Inferior parietal cortex (tissue), 1 donor: ENCODE measurements around the gene ACAP1.

Experiments used
- DNase-seq: peaks from one replicate; pipeline ENCODE4 v3.0.0-alpha.2; 2016; ENCODE audit errors: extremely low spot score

Gene ACAP1

GRCh38 chr17:7384489-7385081, 48.3 kb downstream of the ACAP1 start:
- no peak for DNase-seq

- no peak for DNase-seq
These were observed 52.5 kb downstream of the ACAP1 start for GRCh38 chr17:7388856-7389255.

GRCh38 chr17:7389924-7390910, 53.9 kb downstream of the ACAP1 start:
- DNase-seq, result no peak

- no peak for DNase-seq
These were observed 55.0 kb downstream of the ACAP1 start for GRCh38 chr17:7391307-7391706.

GRCh38 chr17:7392696-7393612, 56.6 kb downstream of the ACAP1 start:
- no peak for DNase-seq

- no peak for DNase-seq
These were observed 57.5 kb downstream of the ACAP1 start for GRCh38 chr17:7393613-7394451.

- peak; percentile 69 for DNase-seq
These were observed 58.3 kb downstream of the ACAP1 start, which contains the start of gene PLSCR3 for GRCh38 chr17:7394452-7395191. TSS of gene PLSCR3 (minus strand) at chr17:7394525. CDS start at chr17:7394110, 415 bp downstream.

GRCh38 chr17:7396147-7396546, 59.8 kb downstream of the ACAP1 start:
- no peak for DNase-seq

- no peak for DNase-seq
These were observed 62.3 kb downstream of the ACAP1 start for GRCh38 chr17:7398612-7399011.
